HL-60 (cell line): ENCODE data around the gene ARHGAP40.

ENCODE experiments used
- GABPA ChIP-seq: IDR thresholded peaks from 2 replicates; pipeline ENCODE4 v1.6.1; 2012; ENCODE audit warnings: low read depth
- POLR2AphosphoS5 ChIP-seq: IDR thresholded peaks from 2 replicates; pipeline ENCODE4 v1.6.1; 2012; ENCODE audit warnings: low read depth
- SPI1 ChIP-seq: IDR thresholded peaks from 2 replicates; pipeline ENCODE4 v1.6.1; 2012; ENCODE audit warnings: low read depth, mild to moderate bottlenecking, borderline replicate concordance
- TF ChIP-seq, protein P1 (sequence below): IDR thresholded peaks from 2 replicates; pipeline ENCODE4 v1.6.1; 2012; ENCODE audit warnings: low read depth; ENCODE audit not compliant: insufficient replicate concordance
- TF ChIP-seq, protein P2 (sequence below): IDR thresholded peaks from one replicate; pipeline ENCODE4 v1.5.1; 2011; ENCODE audit warnings: low read length, control low read depth, inconsistent platforms; ENCODE audit not compliant: insufficient read depth

DNA sequence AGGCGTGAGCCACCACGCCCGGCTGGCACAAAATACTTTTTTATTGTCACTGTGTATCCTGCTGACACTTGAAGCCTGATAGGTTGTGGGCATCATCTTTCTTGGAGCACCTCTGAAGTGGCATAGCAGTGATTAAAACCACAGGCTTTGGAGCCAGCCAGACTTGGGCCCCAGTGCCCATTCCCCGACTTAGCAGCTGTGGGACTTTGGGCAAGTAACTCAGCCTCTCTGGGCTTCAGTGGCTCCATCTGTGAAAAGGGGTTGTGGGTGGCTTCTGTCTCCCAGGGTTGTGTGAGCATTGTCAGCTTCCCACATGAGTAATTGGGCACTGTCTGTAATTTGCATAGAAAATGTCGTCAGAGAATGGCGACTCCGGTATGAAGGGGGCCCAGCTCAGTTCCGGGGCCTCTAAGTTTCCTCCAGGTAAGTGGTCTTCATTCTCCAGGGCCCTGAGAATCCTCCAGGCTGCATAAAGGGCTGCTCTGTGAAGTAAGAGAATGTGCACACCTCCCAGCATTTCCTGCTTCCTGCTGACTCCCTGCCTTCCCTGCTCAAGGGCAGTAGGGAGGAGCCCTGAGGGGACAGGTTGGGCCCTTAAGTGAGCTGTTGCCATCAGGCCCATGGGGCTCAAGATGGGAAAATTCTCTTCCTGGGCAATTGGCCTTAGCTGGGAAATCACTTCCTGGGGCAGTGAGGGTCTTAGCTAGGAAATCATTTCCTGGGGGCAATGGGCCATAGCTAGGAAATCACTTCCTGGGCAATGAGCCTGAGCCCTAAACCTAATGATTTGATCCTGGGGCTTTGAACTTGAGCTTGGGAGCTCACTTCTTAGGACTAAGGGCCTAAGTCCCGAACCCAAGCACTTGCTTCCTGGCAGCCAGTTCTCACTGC, 27.2 kb downstream of the ARHGAP40 start:
- TF ChIP-seq, protein P1, sequence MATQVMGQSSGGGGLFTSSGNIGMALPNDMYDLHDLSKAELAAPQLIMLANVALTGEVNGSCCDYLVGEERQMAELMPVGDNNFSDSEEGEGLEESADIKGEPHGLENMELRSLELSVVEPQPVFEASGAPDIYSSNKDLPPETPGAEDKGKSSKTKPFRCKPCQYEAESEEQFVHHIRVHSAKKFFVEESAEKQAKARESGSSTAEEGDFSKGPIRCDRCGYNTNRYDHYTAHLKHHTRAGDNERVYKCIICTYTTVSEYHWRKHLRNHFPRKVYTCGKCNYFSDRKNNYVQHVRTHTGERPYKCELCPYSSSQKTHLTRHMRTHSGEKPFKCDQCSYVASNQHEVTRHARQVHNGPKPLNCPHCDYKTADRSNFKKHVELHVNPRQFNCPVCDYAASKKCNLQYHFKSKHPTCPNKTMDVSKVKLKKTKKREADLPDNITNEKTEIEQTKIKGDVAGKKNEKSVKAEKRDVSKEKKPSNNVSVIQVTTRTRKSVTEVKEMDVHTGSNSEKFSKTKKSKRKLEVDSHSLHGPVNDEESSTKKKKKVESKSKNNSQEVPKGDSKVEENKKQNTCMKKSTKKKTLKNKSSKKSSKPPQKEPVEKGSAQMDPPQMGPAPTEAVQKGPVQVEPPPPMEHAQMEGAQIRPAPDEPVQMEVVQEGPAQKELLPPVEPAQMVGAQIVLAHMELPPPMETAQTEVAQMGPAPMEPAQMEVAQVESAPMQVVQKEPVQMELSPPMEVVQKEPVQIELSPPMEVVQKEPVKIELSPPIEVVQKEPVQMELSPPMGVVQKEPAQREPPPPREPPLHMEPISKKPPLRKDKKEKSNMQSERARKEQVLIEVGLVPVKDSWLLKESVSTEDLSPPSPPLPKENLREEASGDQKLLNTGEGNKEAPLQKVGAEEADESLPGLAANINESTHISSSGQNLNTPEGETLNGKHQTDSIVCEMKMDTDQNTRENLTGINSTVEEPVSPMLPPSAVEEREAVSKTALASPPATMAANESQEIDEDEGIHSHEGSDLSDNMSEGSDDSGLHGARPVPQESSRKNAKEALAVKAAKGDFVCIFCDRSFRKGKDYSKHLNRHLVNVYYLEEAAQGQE, result no peak
- TF ChIP-seq, protein P2, sequence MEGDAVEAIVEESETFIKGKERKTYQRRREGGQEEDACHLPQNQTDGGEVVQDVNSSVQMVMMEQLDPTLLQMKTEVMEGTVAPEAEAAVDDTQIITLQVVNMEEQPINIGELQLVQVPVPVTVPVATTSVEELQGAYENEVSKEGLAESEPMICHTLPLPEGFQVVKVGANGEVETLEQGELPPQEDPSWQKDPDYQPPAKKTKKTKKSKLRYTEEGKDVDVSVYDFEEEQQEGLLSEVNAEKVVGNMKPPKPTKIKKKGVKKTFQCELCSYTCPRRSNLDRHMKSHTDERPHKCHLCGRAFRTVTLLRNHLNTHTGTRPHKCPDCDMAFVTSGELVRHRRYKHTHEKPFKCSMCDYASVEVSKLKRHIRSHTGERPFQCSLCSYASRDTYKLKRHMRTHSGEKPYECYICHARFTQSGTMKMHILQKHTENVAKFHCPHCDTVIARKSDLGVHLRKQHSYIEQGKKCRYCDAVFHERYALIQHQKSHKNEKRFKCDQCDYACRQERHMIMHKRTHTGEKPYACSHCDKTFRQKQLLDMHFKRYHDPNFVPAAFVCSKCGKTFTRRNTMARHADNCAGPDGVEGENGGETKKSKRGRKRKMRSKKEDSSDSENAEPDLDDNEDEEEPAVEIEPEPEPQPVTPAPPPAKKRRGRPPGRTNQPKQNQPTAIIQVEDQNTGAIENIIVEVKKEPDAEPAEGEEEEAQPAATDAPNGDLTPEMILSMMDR, result no peak
- TF ChIP-seq POLR2AphosphoS5 (no peak), GABPA (no peak), SPI1 (no peak)
